GM10248 (cell line): ENCODE data around the gene CAMP.

Experiments
- CTCF ChIA-PET: fragments of 300-600 bp; sonication (Branson Sonifier 250); formaldehyde crosslinking; extraction: SDS; loops from one replicate; lab custom pipeline; 2021; ENCODE audit warnings: antibody characterized with exemption; lab: Yijun Ruan, JAX
- POLR2A ChIA-PET: fragments of 350-650 bp; sonication (Branson Sonifier 250); formaldehyde crosslinking; extraction: SDS; loops from one replicate; lab custom pipeline; 2020; ENCODE audit warnings: antibody characterized with exemption; lab: Yijun Ruan, JAX
- DNase-seq: peaks from one replicate; pipeline ENCODE4 v3.0.0; 2012; ENCODE audit errors: extremely low spot score
- CTCF ChIP-seq: IDR thresholded peaks from 2 replicates; pipeline ENCODE4 v1.5.1; 2012; ENCODE audit warnings: mild to moderate bottlenecking, low read depth; ENCODE audit errors: extremely low read depth, missing control alignments, control extremely low read depth

The CAMP gene

DNA sequence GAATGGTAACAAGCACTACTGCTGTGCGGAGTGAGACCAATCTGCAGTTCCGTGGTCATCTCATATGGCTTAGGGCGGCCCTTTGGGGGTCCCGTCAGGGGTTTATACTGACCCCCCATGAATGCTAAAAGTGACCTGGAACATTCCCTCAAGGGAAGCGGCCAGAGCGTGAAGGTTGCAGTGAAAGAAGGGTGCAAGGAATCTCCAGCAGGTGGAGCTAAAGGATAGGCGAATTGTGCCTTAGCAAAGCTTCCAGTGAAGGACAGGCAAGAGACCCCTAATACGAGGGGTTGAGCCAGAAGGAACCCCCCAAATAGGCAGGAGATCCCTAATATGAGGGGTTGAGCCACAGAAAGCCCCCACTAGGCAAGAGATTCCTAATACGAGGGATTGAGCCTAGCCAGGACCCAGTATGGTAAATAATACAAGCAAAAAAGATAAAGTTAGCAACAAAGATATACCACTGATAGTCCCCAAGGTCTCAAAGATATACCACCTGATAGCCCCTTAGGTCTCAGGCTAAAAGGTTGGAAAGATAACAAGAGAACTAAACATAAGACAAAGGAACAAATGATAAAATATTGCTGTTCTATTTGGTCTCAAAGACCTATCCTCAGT, 50.4 kb downstream of the CAMP start:
- peak; percentile 77 for DNase-seq
- CTCF ChIA-PET = interaction anchor here (0.6 to 14.0 kb wide), 16 partner anchors 8 to 572 kb away, joined by 3 to 308 read pairs (median 5); partner anchors contain the start of genes CCDC51, NME6, TMA7 and ZNF589
- POLR2A ChIA-PET = no interaction called here
- TF ChIP-seq CTCF = peak; percentile 81

DNA sequence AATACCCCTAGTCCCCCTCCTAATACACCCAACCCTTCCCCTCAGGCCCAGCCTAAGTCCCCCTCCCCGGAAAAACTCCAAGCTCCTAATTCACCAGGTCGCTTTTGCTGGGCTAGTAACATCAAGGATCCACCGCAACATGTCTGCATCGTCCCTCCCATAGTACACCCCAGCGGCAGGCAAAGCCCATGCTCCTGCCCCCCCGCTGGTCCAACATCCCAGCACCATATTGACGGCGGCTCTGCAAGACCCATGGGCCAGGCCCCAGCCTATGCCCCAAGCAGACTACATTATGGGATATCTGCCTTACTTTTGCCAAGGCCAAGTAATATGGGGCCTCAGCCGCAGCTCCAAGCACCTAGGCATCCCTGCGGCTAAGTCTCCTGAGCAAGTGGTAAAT, 51.2 kb downstream of the CAMP start:
- TF ChIP-seq CTCF = no peak
- no peak for DNase-seq
- ChIA-PET CTCF (interaction anchor here (0.9 to 14.0 kb wide), 9 partner anchors 11 to 336 kb away, joined by 3 to 308 read pairs (median 8); no protein-coding TSS in a partner anchor), POLR2A (no interaction called here)
